ENCODE measurements around the gene GPR119.

GRCh38 chrX:130426531-130426930 lies 41.1 kb upstream of the GPR119 start:
- TF ChIP-seq POLR2AphosphoS5 (IDR thresholded peaks at IDR 0.05) (no peak), EP300 (IDR thresholded peaks at IDR 0.05) (no peak)
- TF ChIP-seq, protein P1, sequence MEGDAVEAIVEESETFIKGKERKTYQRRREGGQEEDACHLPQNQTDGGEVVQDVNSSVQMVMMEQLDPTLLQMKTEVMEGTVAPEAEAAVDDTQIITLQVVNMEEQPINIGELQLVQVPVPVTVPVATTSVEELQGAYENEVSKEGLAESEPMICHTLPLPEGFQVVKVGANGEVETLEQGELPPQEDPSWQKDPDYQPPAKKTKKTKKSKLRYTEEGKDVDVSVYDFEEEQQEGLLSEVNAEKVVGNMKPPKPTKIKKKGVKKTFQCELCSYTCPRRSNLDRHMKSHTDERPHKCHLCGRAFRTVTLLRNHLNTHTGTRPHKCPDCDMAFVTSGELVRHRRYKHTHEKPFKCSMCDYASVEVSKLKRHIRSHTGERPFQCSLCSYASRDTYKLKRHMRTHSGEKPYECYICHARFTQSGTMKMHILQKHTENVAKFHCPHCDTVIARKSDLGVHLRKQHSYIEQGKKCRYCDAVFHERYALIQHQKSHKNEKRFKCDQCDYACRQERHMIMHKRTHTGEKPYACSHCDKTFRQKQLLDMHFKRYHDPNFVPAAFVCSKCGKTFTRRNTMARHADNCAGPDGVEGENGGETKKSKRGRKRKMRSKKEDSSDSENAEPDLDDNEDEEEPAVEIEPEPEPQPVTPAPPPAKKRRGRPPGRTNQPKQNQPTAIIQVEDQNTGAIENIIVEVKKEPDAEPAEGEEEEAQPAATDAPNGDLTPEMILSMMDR (IDR thresholded peaks at IDR 0.05): no peak
